ENCODE results near the gene FBXO47. TPM values are rescaled to one million over a fixed set of nuclear protein-coding genes. Genes with fewer than 3 reads are reported as not detected.

FBXO47 gene
- total and polyA plus RNA-seq, 11 donors, result 0.11 TPM; not detected in 10

DNA sequence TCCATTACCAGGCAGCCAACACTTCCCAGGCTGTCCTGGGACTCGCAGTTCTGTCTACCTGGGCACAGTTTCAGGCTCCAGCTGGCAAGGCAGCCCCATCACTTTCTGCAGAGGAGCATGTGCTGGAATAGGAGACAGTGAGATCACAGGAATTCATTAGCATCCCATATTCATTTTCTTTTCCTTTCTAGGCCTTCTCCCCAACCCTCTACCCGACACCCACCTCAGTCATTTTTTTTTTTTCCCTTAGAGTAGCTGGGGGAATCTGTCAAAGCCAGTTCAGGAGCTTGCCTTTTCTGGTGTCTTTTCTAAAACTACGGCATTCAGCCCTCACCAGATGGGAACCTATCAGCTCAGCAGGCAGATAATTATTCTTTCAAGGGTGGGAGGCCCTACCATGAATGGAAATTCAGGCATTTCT, 42.4 kb upstream of the FBXO47 start:
- Histone ChIP-seq H3K9me3 (peaks cover 0 to 6% (median 2%) of the 10 kb centered on the region in 12 donors), H3K27me3 (no peaks in the 10 kb centered on the region), H3K27ac (no peak overlapping the region), H3K4me1 (peaks cover 0 to 6% (median 0%) of the 10 kb centered on the region in 12 donors), H3K4me3 (no peak overlapping the region), H3K36me3 (no peaks in the 10 kb centered on the region)
- DNase-seq, result no peak
- intact Hi-C loops (cut with DNase I), result loop anchor here in 3 of 10 donors (10.0 kb wide), 1 partner anchor 45 kb away; no protein-coding TSS in a partner anchor
- TF ChIP-seq POLR2A (IDR thresholded peaks at IDR 0.05) (no peak), CTCF (IDR thresholded peaks at IDR 0.05) (no peak)
- ATAC-seq, result no peak
- WGBS, 4 donors, result 79 to 88% (median 82%) methylated on average over 3 of the region's 3 CpGs

GRCh38 chr17:39008633-39009032, 41.4 kb upstream of the FBXO47 start:
- intact Hi-C loops (cut with DNase I), result loop anchor here in 3 of 10 donors (10.0 kb wide), 1 partner anchor 46 kb away; no protein-coding TSS in a partner anchor
- no peak for TF ChIP-seq POLR2A (IDR thresholded peaks at IDR 0.05)
- TF ChIP-seq CTCF (IDR thresholded peaks at IDR 0.05), result no peak
- Histone ChIP-seq H3K27ac (no peak overlapping the region), H3K36me3 (no peaks in the 10 kb centered on the region), H3K27me3 (no peaks in the 10 kb centered on the region), H3K4me1 (peaks cover 0 to 7% (median 2%) of the 10 kb centered on the region in 12 donors), H3K4me3 (no peak overlapping the region), H3K9me3 (peaks cover 0 to 6% (median 2%) of the 10 kb centered on the region in 12 donors)
- no peak for ATAC-seq
- DNase-seq, result no peak
- WGBS, 4 donors, result 79 to 84% (median 81%) methylated on average over 2 of the region's 2 CpGs

- peak overlapping the region in 9 of 12 donors; percentile 20 to 51 (median 30) for H3K4me3 ChIP-seq
- WGBS, 4 donors, result 27 to 42% (median 38%) methylated on average over 16 of the region's 16 CpGs
- H3K4me1 ChIP-seq, result peaks cover 0 to 41% (median 21%) of the 10 kb centered on the region in 12 donors
- intact Hi-C loops (cut with DNase I), result loop anchor here in 4 of 10 donors (5.0 to 10.0 kb wide), 3 partner anchors 52 to 149 kb away; partner anchors contain the start of gene PLXDC1 (in 1 of the 4)
- H3K27me3 ChIP-seq, result no peaks in the 10 kb centered on the region
- ATAC-seq (peak; percentile 77 to 92 (median 92)), DNase-seq (peak; percentile 73 to 92 (median 87))
- H3K9me3 ChIP-seq, result peaks cover 0 to 5% (median 0%) of the 10 kb centered on the region in 12 donors
- H3K27ac ChIP-seq, result peak overlapping the region; percentile 84 to 98 (median 94)
- TF ChIP-seq POLR2A (IDR thresholded peaks at IDR 0.05) (peak in 1 of 2 donors; percentile 46), CTCF (IDR thresholded peaks at IDR 0.05) (no peak)
- no peaks in the 10 kb centered on the region for H3K36me3 ChIP-seq
Observed at GRCh38 chr17:39002991-39003715, 36.0 kb upstream of the FBXO47 start.
